ENCODE measurements around the gene B4GALT4. TPM values are rescaled to one million over a fixed set of nuclear protein-coding genes. Genes with fewer than 3 reads are reported as not detected.
"Not testable (repeated sequence)": the region's sequence is repeated elsewhere in the genome, so short reads cannot be mapped to it uniquely, and the experiment has no call there.

Gene B4GALT4
- total and polyA plus RNA-seq, 2 experiments from 2014 or later: 36.3 to 51.0 TPM

DNA sequence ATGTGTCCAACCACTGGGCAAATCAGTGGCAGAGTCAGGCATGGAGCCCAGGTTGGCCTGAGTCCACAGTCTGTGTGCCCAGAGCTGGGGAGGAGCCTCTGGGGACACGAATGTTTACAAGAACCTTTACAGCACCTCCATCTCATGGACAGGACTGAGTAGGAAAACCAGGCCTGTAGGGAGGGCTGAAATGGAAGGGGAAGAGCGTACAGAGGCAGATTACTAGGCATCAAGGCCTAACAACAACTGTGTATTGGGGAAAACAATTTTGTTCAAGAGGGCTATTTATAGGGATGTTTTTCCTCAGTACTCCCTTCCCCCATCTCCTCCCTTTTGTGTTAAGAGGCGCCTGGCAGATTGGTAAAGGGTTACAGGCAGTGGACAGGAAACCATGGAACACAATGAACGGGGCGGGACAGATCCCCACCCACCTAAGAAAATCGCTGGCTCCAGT, 38.5 kb upstream of the B4GALT4 start:
- DNase-seq (ENCODE audit: low read depth in 1 of 2, low spot score in 1 of 2): peak; percentile 36 to 57
- Histone ChIP-seq H3K4me3 (no peak overlapping the region), H3K4me1 (ENCODE audit: low read depth) (peaks cover 31% of the 10 kb centered on the region), H3K9me3 (ENCODE audit: low read depth) (no peaks in the 10 kb centered on the region), H3K36me3 (no peaks in the 10 kb centered on the region), H3K27me3 (no peaks in the 10 kb centered on the region), H3K27ac (peak overlapping the region; percentile 91)
- TF ChIP-seq, protein P1, sequence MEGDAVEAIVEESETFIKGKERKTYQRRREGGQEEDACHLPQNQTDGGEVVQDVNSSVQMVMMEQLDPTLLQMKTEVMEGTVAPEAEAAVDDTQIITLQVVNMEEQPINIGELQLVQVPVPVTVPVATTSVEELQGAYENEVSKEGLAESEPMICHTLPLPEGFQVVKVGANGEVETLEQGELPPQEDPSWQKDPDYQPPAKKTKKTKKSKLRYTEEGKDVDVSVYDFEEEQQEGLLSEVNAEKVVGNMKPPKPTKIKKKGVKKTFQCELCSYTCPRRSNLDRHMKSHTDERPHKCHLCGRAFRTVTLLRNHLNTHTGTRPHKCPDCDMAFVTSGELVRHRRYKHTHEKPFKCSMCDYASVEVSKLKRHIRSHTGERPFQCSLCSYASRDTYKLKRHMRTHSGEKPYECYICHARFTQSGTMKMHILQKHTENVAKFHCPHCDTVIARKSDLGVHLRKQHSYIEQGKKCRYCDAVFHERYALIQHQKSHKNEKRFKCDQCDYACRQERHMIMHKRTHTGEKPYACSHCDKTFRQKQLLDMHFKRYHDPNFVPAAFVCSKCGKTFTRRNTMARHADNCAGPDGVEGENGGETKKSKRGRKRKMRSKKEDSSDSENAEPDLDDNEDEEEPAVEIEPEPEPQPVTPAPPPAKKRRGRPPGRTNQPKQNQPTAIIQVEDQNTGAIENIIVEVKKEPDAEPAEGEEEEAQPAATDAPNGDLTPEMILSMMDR (IDR thresholded peaks at IDR 0.05; ENCODE audit: low read depth, low read length): no peak

DNA sequence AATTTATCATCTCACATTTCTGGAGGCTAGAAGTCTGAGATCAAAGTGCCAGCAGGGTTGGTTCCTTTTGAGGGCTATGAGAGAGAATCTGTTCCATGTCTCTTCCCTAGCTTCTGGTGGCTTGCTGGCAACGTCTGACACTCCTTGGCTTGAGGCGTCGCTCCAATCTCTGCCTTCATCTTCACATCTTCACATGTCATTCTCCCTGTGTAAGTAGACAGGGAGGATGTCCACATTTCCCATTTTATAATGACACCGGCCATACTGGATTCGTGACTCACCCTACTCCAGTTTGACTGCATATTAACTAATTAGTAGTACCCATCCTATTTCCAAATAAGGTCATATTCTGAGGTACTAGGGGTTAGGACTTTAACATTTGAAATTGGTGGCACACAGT, 36.0 kb upstream of the B4GALT4 start:
- Histone ChIP-seq H3K4me3 (no peak overlapping the region), H3K9me3 (ENCODE audit: low read depth) (no peaks in the 10 kb centered on the region), H3K27me3 (no peaks in the 10 kb centered on the region), H3K4me1 (ENCODE audit: low read depth) (peaks cover 31% of the 10 kb centered on the region), H3K27ac (peak overlapping the region; percentile 66), H3K36me3 (no peaks in the 10 kb centered on the region)
- no peak for DNase-seq (ENCODE audit: low read depth in 1 of 2, low spot score in 1 of 2)
- TF ChIP-seq, protein P1 (IDR thresholded peaks at IDR 0.05; ENCODE audit: low read depth, low read length): no peak

DNA sequence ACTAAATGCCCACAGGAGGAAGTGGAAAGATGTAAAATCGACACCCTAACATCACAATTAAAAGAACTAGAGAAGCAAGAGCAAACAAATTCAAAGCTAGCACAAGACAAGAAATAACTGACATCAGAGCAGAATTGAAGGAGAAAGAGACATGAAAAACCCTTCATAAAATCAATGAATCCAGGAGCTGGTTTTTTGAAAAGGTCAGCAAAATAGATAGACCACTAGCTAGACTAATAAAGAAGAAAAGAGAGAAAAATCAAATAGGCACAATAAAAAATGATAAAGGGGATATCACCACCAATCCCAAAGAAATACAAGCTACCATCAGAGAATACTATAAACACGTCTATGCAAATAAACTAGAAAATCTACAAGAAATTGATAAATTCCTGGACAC, 29.5 kb upstream of the B4GALT4 start:
- not testable (repeated sequence) for H3K27me3 ChIP-seq; DNase-seq (ENCODE audit: low read depth in 1 of 2, low spot score in 1 of 2); H3K27ac ChIP-seq; H3K4me3 ChIP-seq; H3K9me3 ChIP-seq (ENCODE audit: low read depth); H3K4me1 ChIP-seq (ENCODE audit: low read depth); H3K36me3 ChIP-seq

DNA sequence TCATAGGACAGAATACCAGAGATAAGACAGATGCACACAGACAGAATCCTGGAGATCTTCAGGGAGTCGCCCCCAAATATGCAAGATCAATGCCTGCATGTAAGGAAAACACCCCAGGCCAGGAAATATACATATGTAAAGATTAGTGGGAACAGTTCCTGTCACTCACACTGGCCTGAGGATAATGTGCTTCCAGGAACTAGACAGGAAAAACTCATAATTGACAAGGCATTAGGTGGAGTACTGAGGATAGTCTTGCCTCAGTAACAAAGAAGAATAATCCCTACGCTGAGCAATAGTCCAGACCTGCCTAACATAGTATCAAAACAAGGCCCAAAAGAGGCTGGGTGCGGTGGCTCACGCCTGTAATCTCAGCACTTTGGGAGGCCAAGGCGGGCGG, 20.4 kb upstream of the B4GALT4 start:
- no peaks in the 10 kb centered on the region for H3K27me3 ChIP-seq

DNA sequence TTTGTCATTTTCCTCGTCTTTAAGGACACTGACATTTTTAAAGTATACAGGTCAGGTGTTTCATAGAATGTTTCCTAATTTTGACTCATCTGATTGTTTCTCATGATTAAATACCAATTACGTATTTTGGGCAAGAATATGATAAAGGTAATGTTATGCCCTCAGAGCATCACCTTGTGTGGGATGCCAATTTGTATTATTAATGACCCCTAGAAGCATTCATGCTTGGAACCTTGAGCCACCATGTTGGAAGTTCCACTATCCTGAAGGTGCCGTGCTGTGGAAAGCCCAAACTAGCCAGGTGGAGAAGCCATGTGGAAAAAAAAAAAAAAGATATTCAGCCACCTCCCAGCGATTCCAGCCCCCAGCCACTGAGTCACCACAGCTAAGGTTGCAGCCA, 19.1 kb upstream of the B4GALT4 start:
- H3K4me1 ChIP-seq (ENCODE audit: low read depth): no peaks in the 10 kb centered on the region
- H3K9me3 ChIP-seq (ENCODE audit: low read depth): no peaks in the 10 kb centered on the region
- H3K36me3 ChIP-seq: no peaks in the 10 kb centered on the region
- DNase-seq (ENCODE audit: low read depth in 1 of 2, low spot score in 1 of 2): no peak
- TF ChIP-seq, protein P1 (IDR thresholded peaks at IDR 0.05; ENCODE audit: low read depth, low read length): no peak
- no peaks in the 10 kb centered on the region for H3K27me3 ChIP-seq
- H3K4me3 ChIP-seq: no peak overlapping the region
- H3K27ac ChIP-seq: no peak overlapping the region

More for the DNA sequence above, 20.4 kb upstream of the B4GALT4 start:
- Histone ChIP-seq H3K4me1 (ENCODE audit: low read depth) (no peaks in the 10 kb centered on the region), H3K9me3 (ENCODE audit: low read depth) (no peaks in the 10 kb centered on the region), H3K36me3 (no peaks in the 10 kb centered on the region), H3K4me3 (no peak overlapping the region), H3K27ac (no peak overlapping the region)
- DNase-seq (ENCODE audit: low read depth in 1 of 2, low spot score in 1 of 2): no peak
- TF ChIP-seq, protein P1 (IDR thresholded peaks at IDR 0.05; ENCODE audit: low read depth, low read length): no peak

DNA sequence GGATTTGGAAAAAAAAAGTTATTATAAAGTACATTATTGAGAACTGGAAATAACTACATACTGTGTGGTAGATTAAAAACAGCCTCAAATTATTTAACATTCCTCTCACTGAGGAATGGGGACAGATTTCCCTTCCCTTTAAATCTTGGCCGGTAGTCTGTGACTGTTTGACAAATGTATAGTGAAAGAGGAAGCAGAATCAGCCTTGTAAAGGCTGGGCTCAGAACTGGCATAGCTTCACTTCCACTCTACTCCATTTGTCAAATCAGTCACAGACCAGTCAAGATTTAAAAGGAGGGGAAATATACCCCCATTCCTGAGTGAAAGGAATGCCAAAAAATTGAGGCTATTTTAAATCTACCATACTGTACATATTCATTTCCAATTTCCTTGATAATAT, 18.2 kb upstream of the B4GALT4 start:
- H3K9me3 ChIP-seq (ENCODE audit: low read depth): no peaks in the 10 kb centered on the region
- no peak for DNase-seq (ENCODE audit: low read depth in 1 of 2, low spot score in 1 of 2)
- TF ChIP-seq, protein P1 (IDR thresholded peaks at IDR 0.05; ENCODE audit: low read depth, low read length): no peak
- H3K36me3 ChIP-seq: no peaks in the 10 kb centered on the region
- H3K4me1 ChIP-seq (ENCODE audit: low read depth): no peaks in the 10 kb centered on the region
- no peaks in the 10 kb centered on the region for H3K27me3 ChIP-seq
- no peak overlapping the region for H3K4me3 ChIP-seq
- no peak overlapping the region for H3K27ac ChIP-seq

Data from cardiac muscle cell (in vitro differentiated cells and primary cell).